Posterior vena cava (tissue), 2 donors: ENCODE measurements around the gene SYT7. TPM values are rescaled to one million over a fixed set of nuclear protein-coding genes. Genes with fewer than 3 reads are reported as not detected.
A peak's percentile ranks its signal among the peaks of the same experiment; 100 is the strongest.
"Not testable (repeated sequence)": the region's sequence is repeated elsewhere in the genome, so short reads cannot be mapped to it uniquely, and the experiment has no call there.

ENCODE experiments used
- DNase-seq: peaks from one replicate; pipeline ENCODE4 v3.0.0-alpha.2; 2020; ENCODE audit warnings: low spot score
- intact Hi-C, 2 donors: fragments of 100-400 bp; cut with DNase I; formaldehyde crosslinking; loops; one replicate each; pipeline versions ENCODE4 v1.14.1 to v1.14.2; 2022 to 2023
- total RNA-seq, 2 donors: library from RNA; stranded (reverse); fragmentation: NEBNext Ultra II Directional; extraction: Animal tissue kit (Norgen Biotek cat#: 25700); gene quantifications; one replicate each; pipeline ENCODE4 v1.2.1, GENCODE V29; 2021
- donor health status: DM: yes; HTN: yes; CAD: no.
- donor health status: DM: yes; HTN: yes; CAD: no.

The SYT7 gene
- total RNA-seq, 2 donors from 2014 or later, result 0.71 to 0.93 TPM

- DNase-seq, result no peak
- intact Hi-C loops, result no loop called here
Observed at GRCh38 chr11:61494381-61494961, 86.4 kb downstream of the SYT7 start.

GRCh38 chr11:61491736-61492395 lies 89.0 kb downstream of the SYT7 start:
- intact Hi-C loops, result no loop called here
- no peak for DNase-seq

GRCh38 chr11:61489833-61490721 lies 90.8 kb downstream of the SYT7 start:
- no peak for DNase-seq
- intact Hi-C loops, result loop anchor here in 1 of 2 donors (10.0 kb wide), 1 partner anchor 145 kb away; no protein-coding TSS in a partner anchor

GRCh38 chr11:61488651-61489291 lies 92.1 kb downstream of the SYT7 start:
- intact Hi-C loops, result loop anchor here in 1 of 2 donors (10.0 kb wide), 1 partner anchor 146 kb away; no protein-coding TSS in a partner anchor
- DNase-seq, result no peak

GRCh38 chr11:61487342-61488025 lies 93.4 kb downstream of the SYT7 start:
- DNase-seq, result no peak
- intact Hi-C loops, result loop anchor here in 1 of 2 donors (10.0 kb wide), 1 partner anchor 147 kb away; no protein-coding TSS in a partner anchor

GRCh38 chr11:61486779-61487178 lies 94.1 kb downstream of the SYT7 start:
- DNase-seq, result no peak
- intact Hi-C loops, result loop anchor here in 1 of 2 donors (10.0 kb wide), 1 partner anchor 148 kb away; no protein-coding TSS in a partner anchor

- intact Hi-C loops, result loop anchor here in 1 of 2 donors (10.0 kb wide), 1 partner anchor 149 kb away; no protein-coding TSS in a partner anchor
- no peak for DNase-seq
Observed at GRCh38 chr11:61486011-61486620, 94.8 kb downstream of the SYT7 start.

- intact Hi-C loops, result loop anchor here in 1 of 2 donors (10.0 kb wide), 1 partner anchor 150 kb away; no protein-coding TSS in a partner anchor
- DNase-seq, result no peak
Observed at GRCh38 chr11:61485080-61485479, 95.8 kb downstream of the SYT7 start.

- intact Hi-C loops, result loop anchor here in 1 of 2 donors (5.0 to 10.0 kb wide), 2 partner anchors 33 to 150 kb away; no protein-coding TSS in a partner anchor
- DNase-seq, result no peak
Observed at GRCh38 chr11:61484541-61484940, 96.3 kb downstream of the SYT7 start.

GRCh38 chr11:61482513-61482912 lies 98.4 kb downstream of the SYT7 start:
- intact Hi-C loops, result loop anchor here in 1 of 2 donors (5.0 to 10.0 kb wide), 2 partner anchors 35 to 152 kb away; no protein-coding TSS in a partner anchor
- no peak for DNase-seq

- no peak for DNase-seq
- intact Hi-C loops, result loop anchor here in 1 of 2 donors (5.0 to 10.0 kb wide), 2 partner anchors 35 to 153 kb away; no protein-coding TSS in a partner anchor
Observed at GRCh38 chr11:61481806-61482205, 99.1 kb downstream of the SYT7 start.

- no peak for DNase-seq
- intact Hi-C loops, result loop anchor here in 1 of 2 donors (5.0 to 10.0 kb wide), 2 partner anchors 36 to 154 kb away; no protein-coding TSS in a partner anchor
Observed at GRCh38 chr11:61480994-61481335, 99.9 kb downstream of the SYT7 start.

GRCh38 chr11:61480261-61480993 lies 100.4 kb downstream of the SYT7 start:
- intact Hi-C loops, result loop anchor here in 1 of 2 donors (5.0 to 10.0 kb wide), 2 partner anchors 37 to 154 kb away; no protein-coding TSS in a partner anchor
- DNase-seq, result no peak

GRCh38 chr11:61479360-61480058 lies 101.4 kb downstream of the SYT7 start:
- not testable (repeated sequence) for DNase-seq
- intact Hi-C loops, result loop anchor here (5.0 to 10.0 kb wide), 2 partner anchors 38 to 155 kb away; no protein-coding TSS in a partner anchor

GRCh38 chr11:61477727-61478148 lies 103.1 kb downstream of the SYT7 start:
- intact Hi-C loops, result loop anchor here in 1 of 2 donors (10.0 kb wide), 1 partner anchor 157 kb away; no protein-coding TSS in a partner anchor

GRCh38 chr11:61477126-61477525 lies 103.8 kb downstream of the SYT7 start:
- intact Hi-C loops, result loop anchor here in 1 of 2 donors (10.0 kb wide), 1 partner anchor 158 kb away; no protein-coding TSS in a partner anchor
- no peak for DNase-seq

More at GRCh38 chr11:61477727-61478148, 103.1 kb downstream of the SYT7 start:
- peak; percentile 89 for DNase-seq
